GM12865 (cell line): ENCODE results near the gene PRXL2A.

Experiments
- DNase-seq: peaks from one replicate; pipeline ENCODE4 v3.0.0; 2010; ENCODE audit warnings: low read depth
- H3K4me3 ChIP-seq: 2 replicates; pipeline ENCODE4 v1.5.1; 2011; ENCODE audit warnings: mild to moderate bottlenecking, low read depth, low read length, control low read depth
- CTCF ChIP-seq: IDR thresholded peaks from 2 replicates; pipeline ENCODE4 v1.5.1; 2011; ENCODE audit warnings: low read length, control low read depth, low read depth, inconsistent platforms; ENCODE audit not compliant: insufficient read depth; ENCODE audit errors: missing control alignments

PRXL2A gene

GRCh38 chr10:80465839-80466590, 57.7 kb downstream of the PRXL2A start:
- peak; percentile 31 for DNase-seq
- no peak for TF ChIP-seq CTCF
- no peak overlapping the region for H3K4me3 ChIP-seq

GRCh38 chr10:80466724-80467326, 58.5 kb downstream of the PRXL2A start:
- H3K4me3 ChIP-seq, result no peak overlapping the region
- no peak for DNase-seq

GRCh38 chr10:80468002-80468401, 59.7 kb downstream of the PRXL2A start:
- DNase-seq, result no peak
- TF ChIP-seq CTCF, result no peak
- H3K4me3 ChIP-seq, result no peak overlapping the region

More at GRCh38 chr10:80466724-80467326, 58.5 kb downstream of the PRXL2A start:
- no peak for TF ChIP-seq CTCF

- H3K4me3 ChIP-seq, result no peak overlapping the region
- TF ChIP-seq CTCF, result no peak
- DNase-seq, result no peak
Measured at GRCh38 chr10:80468806-80469421, 60.6 kb downstream of the PRXL2A start.

GRCh38 chr10:80470266-80470665, 61.9 kb downstream of the PRXL2A start:
- no peak for DNase-seq
- no peak for TF ChIP-seq CTCF
- H3K4me3 ChIP-seq, result no peak overlapping the region

GRCh38 chr10:80471001-80471400, 62.6 kb downstream of the PRXL2A start:
- no peak for TF ChIP-seq CTCF
- no peak overlapping the region for H3K4me3 ChIP-seq
- DNase-seq, result peak; percentile 52
